ENCODE results near the gene CLEC16A.
"Not testable (repeated sequence)": the region's sequence is repeated elsewhere in the genome, so short reads cannot be mapped to it uniquely, and the experiment has no call there.

CLEC16A gene

GRCh38 chr16:11211061-11211976 is 267.0 kb downstream of the CLEC16A start:
- Mint-ChIP-seq H3K4me1 (ENCODE audit: low read depth in 2 of 2) (peaks cover 10 to 12% of the 10 kb centered on the region in 2 donors), H3K27me3 (peaks cover 10 to 18% of the 10 kb centered on the region in 2 donors), H3K36me3 (ENCODE audit: insufficient read depth) (no peaks in the 10 kb centered on the region), H3K27ac (peak overlapping the region in 1 of 2 donors; percentile 42), H3K4me3 (no peak overlapping the region), H3K9me3 (peaks cover 0 to 3% of the 10 kb centered on the region in 2 donors)
- DNase-seq (no peak), ATAC-seq (replicated peaks) (no peak)

DNA sequence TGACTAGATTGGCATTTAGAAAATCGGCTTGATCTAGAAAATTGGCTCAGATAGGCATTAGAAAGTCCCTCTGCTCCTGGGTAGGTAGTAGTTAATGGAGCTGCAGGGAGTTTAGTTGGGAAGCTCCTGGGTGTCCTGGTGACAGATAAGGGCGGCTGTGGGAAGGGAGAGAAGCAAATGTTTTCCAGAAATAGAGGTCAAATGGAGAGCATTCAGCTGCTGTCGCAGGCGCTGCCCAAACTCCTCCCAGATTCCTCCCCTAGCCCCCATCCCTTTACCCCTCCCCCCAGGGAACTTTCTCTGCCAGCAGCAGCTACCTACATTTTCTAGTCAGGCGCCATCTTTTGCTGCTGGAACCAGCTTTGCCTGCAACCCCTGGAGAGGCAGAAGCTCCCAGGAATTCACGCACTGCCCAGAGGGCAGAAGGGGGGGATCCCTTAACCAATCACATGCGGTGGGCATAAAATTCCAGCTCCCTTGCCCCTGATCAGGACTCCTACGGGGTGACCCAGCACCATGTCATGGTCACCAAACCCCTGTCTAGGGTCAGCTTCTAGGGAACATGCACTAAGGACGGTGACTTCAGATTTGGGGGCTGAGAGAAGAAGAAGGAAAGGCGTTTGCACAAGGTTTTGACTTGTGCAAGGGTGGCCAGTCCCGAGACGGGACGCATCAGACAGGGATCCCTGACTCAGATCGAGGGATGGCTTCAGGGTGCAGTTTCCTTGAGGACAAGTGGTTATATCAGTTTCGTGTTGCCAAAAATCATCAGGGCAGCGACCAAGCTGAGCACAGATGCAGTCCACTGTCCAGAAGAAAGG is 267.8 kb downstream of the CLEC16A start:
- DNase-seq, result no peak
- Mint-ChIP-seq H3K27ac (no peak overlapping the region), H3K9me3 (peaks cover 0 to 3% of the 10 kb centered on the region in 2 donors), H3K36me3 (ENCODE audit: insufficient read depth) (no peaks in the 10 kb centered on the region), H3K4me3 (no peak overlapping the region), H3K4me1 (ENCODE audit: low read depth in 2 of 2) (peaks cover 2 to 3% of the 10 kb centered on the region in 2 donors), H3K27me3 (peaks cover 10 to 18% of the 10 kb centered on the region in 2 donors)
- ATAC-seq (replicated peaks), result no peak

- Mint-ChIP-seq H3K9me3 (peaks cover 0 to 3% of the 10 kb centered on the region in 2 donors), H3K4me3 (no peak overlapping the region), H3K27me3 (peaks cover 10 to 18% of the 10 kb centered on the region in 2 donors), H3K36me3 (ENCODE audit: insufficient read depth) (no peaks in the 10 kb centered on the region), H3K27ac (no peak overlapping the region), H3K4me1 (ENCODE audit: low read depth in 2 of 2) (no peaks in the 10 kb centered on the region)
- ATAC-seq (replicated peaks) (no peak), DNase-seq (no peak)
Observed at GRCh38 chr16:11212798-11213196, 268.4 kb downstream of the CLEC16A start.

GRCh38 chr16:11213373-11213772 is 269.0 kb downstream of the CLEC16A start:
- DNase-seq (no peak), ATAC-seq (replicated peaks) (no peak)
- Mint-ChIP-seq H3K4me3 (no peak overlapping the region), H3K36me3 (ENCODE audit: insufficient read depth) (no peaks in the 10 kb centered on the region), H3K27me3 (peaks cover 10 to 18% of the 10 kb centered on the region in 2 donors), H3K9me3 (peaks cover 0 to 3% of the 10 kb centered on the region in 2 donors), H3K27ac (no peak overlapping the region), H3K4me1 (ENCODE audit: low read depth in 2 of 2) (no peaks in the 10 kb centered on the region)

DNA sequence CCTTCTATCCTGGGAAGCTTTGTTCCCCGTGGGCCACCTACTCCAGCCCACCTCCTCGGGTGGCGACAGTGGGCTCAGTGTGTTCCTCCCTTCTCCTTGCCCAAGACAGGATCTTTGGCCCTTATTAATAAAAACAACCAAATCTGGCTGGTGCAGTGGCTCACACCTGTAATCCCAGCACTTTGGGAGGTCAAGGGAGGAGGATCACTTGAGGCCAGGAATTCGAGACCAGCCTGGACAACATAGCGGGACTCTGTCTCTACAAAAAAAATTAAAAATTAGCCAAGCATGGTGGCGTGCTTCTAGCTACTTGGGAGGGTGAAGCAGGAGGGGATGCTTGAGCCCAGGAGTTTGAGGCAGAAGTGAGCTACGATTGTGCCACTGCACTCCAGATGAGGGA is 269.4 kb downstream of the CLEC16A start:
- peaks cover 10 to 18% of the 10 kb centered on the region in 2 donors for H3K27me3 Mint-ChIP-seq
- no peaks in the 10 kb centered on the region for H3K4me1 Mint-ChIP-seq (ENCODE audit: low read depth in 2 of 2)
- no peaks in the 10 kb centered on the region for H3K36me3 Mint-ChIP-seq (ENCODE audit: insufficient read depth)
- peaks cover 0 to 5% of the 10 kb centered on the region in 2 donors for H3K9me3 Mint-ChIP-seq
- ATAC-seq (replicated peaks) (no peak), DNase-seq (no peak)
- no peak overlapping the region for H3K4me3 Mint-ChIP-seq
- H3K27ac Mint-ChIP-seq, result no peak overlapping the region

- peaks cover 0 to 4% of the 10 kb centered on the region in 2 donors for H3K4me1 Mint-ChIP-seq (ENCODE audit: low read depth in 2 of 2)
- ATAC-seq (replicated peaks) (no peak), DNase-seq (no peak)
- no peak overlapping the region for H3K27ac Mint-ChIP-seq
- H3K36me3 Mint-ChIP-seq (ENCODE audit: insufficient read depth), result no peaks in the 10 kb centered on the region
- H3K4me3 Mint-ChIP-seq, result no peak overlapping the region
- peaks cover 0 to 6% of the 10 kb centered on the region in 2 donors for H3K9me3 Mint-ChIP-seq
- peaks cover 8 to 13% of the 10 kb centered on the region in 2 donors for H3K27me3 Mint-ChIP-seq
Observed at GRCh38 chr16:11215935-11216556, 271.7 kb downstream of the CLEC16A start.

DNA sequence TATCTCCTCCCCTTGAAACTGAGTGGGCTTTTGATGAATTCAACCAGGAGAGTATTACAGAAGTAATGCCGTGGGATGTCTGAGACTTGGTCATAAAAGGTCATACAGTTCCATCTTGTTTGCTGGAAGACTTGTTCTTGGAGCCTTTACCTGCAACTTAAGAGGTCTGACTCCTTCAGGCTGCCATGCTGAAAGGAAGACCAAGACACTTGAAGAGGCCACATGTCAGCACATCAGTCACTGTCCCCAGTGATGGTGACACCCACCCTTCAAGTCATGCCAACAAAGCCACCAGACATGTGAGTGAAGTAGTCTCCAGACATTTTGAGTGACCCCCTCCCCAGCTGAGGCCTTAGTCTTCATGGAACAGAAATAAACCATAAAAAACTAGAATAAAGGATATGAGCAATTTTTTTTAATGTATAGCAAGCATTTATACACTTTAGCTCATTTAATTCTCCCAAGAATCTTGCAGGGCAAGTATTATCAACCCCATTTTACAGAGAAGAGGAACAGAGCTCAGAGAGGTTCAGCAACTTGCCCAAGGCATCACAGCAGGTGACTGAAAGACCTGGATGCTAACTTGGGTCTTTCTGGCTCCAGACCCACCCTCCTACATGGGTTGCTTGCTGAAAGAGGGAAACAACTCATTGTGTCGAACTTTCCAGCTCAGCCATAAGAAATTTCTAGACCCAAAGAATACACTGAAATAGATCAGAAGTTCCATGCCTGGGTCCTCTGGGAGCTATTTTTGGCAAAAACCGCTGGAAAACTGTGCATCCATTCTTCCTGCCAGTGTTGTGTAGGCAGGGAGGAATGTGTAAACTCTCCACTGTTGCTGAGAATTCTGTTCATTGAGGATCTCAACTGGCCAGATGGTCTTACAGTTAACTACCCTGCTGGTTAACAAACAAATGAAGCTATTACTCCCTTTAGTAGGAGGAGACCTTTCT is 273.6 kb downstream of the CLEC16A start:
- Mint-ChIP-seq H3K27ac (no peak overlapping the region), H3K9me3 (peaks cover 0 to 6% of the 10 kb centered on the region in 2 donors), H3K27me3 (no peaks in the 10 kb centered on the region), H3K4me1 (ENCODE audit: low read depth in 2 of 2) (peaks cover 4 to 6% of the 10 kb centered on the region in 2 donors), H3K36me3 (ENCODE audit: insufficient read depth) (peaks cover 5% of the 10 kb centered on the region), H3K4me3 (no peak overlapping the region)
- no peak for DNase-seq
- no peak for ATAC-seq (replicated peaks)

GRCh38 chr16:11218604-11218962 is 274.2 kb downstream of the CLEC16A start:
- Mint-ChIP-seq H3K27ac (no peak overlapping the region), H3K9me3 (peaks cover 0 to 6% of the 10 kb centered on the region in 2 donors), H3K36me3 (ENCODE audit: insufficient read depth) (peaks cover 6% of the 10 kb centered on the region), H3K27me3 (no peaks in the 10 kb centered on the region), H3K4me3 (no peak overlapping the region), H3K4me1 (ENCODE audit: low read depth in 2 of 2) (peaks cover 4 to 8% of the 10 kb centered on the region in 2 donors)
- no peak for DNase-seq
- ATAC-seq (replicated peaks), result no peak

DNA sequence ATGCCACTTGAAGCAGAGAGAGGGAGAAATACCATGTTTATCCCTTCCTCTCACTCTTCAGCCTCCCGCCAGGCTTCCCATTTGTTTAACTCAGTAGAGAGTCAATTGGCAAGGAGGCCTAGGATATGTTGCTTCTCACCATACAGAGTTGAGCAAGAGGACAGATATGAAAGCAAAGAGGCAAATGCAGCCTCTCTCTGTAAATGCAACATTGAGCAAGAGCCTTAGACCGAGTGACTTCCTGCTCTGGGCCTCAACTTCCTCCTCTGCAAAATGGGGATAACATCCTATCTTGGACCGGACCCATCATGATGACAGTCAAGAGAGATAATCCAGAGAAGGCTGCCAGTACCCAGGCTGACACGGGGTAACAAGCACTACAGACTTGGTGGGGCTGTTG is 274.8 kb downstream of the CLEC16A start:
- DNase-seq, result no peak
- Mint-ChIP-seq H3K9me3 (peaks cover 0 to 6% of the 10 kb centered on the region in 2 donors), H3K4me3 (no peak overlapping the region), H3K36me3 (ENCODE audit: insufficient read depth) (peaks cover 9% of the 10 kb centered on the region), H3K4me1 (ENCODE audit: low read depth in 2 of 2) (peaks cover 8 to 12% of the 10 kb centered on the region in 2 donors), H3K27me3 (no peaks in the 10 kb centered on the region), H3K27ac (no peak overlapping the region)
- ATAC-seq (replicated peaks), result no peak

- H3K27ac Mint-ChIP-seq; H3K4me3 Mint-ChIP-seq; DNase-seq; H3K9me3 Mint-ChIP-seq; H3K27me3 Mint-ChIP-seq; ATAC-seq (replicated peaks): not testable (repeated sequence)
- Mint-ChIP-seq H3K4me1 (ENCODE audit: low read depth in 2 of 2) (peaks cover 21 to 25% of the 10 kb centered on the region in 2 donors), H3K36me3 (ENCODE audit: insufficient read depth) (peaks cover 18% of the 10 kb centered on the region)
Observed at GRCh38 chr16:11220507-11220906, 276.1 kb downstream of the CLEC16A start.

DNA sequence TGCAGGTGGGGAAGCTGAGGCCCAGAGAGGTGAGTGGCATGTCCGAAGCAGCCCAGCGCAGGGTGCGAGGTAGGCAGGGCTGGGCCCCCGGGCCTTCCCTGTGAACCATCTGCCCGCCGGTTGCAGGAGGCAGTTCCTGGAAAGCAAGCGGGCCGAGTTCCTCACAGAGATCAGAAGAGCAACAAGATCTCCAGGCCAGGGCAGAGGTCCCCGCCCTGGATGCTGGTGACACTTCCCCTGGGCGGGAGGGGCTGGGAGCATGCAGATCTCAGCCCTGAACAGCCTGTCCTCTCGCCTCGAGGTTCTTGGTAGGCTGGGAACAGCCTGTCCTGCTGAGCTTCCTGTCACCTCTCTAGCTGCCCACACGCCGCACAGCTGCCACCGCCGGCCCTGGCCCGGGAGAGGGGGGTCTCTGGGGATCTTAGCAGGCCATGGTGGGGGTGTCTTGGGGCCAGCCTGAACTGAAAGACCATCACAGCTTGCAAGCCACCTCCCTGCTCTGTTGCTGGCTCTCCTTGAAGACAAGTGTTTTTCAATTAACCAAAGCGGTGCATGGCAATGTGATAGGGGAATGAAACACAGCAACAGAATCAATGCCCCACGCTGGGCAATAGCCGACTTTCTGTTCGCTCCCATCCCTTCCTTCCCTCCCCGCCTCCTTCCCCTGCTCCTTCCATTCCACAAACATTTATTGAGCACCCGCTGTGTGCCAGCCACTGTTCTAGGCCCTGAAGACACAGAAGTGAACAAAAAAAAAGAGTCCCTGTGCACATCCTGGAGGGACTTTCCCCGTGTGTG is 279.9 kb downstream of the CLEC16A start:
- Mint-ChIP-seq H3K4me3 (peak overlapping the region; percentile 67 to 81), H3K4me1 (ENCODE audit: low read depth in 2 of 2) (peaks cover 27 to 33% of the 10 kb centered on the region in 2 donors), H3K9me3 (no peaks in the 10 kb centered on the region), H3K36me3 (ENCODE audit: insufficient read depth) (peaks cover 18% of the 10 kb centered on the region), H3K27ac (peak overlapping the region; percentile 94 to 97), H3K27me3 (no peaks in the 10 kb centered on the region)
- DNase-seq, result peak; percentile 37 to 43 (median 40)
- ATAC-seq (replicated peaks), result peak; percentile 62

Data from effector memory CD8-positive, alpha-beta T cell (primary cell).